Stimulated activated CD4-positive, alpha-beta T cell treated with anti-CD3 and anti-CD28 coated beads, Interleukin-1b, Interleukin-23, amount 100 ng/mL, for 4 hours (primary cell): ENCODE measurements around the gene U2SURP.

Experiments used
- DNase-seq, 2 donors: peaks; one replicate each; pipeline ENCODE4 v3.0.0-alpha.2; 2020; ENCODE audit warnings: low read depth in 2 of 2

Gene U2SURP

DNA sequence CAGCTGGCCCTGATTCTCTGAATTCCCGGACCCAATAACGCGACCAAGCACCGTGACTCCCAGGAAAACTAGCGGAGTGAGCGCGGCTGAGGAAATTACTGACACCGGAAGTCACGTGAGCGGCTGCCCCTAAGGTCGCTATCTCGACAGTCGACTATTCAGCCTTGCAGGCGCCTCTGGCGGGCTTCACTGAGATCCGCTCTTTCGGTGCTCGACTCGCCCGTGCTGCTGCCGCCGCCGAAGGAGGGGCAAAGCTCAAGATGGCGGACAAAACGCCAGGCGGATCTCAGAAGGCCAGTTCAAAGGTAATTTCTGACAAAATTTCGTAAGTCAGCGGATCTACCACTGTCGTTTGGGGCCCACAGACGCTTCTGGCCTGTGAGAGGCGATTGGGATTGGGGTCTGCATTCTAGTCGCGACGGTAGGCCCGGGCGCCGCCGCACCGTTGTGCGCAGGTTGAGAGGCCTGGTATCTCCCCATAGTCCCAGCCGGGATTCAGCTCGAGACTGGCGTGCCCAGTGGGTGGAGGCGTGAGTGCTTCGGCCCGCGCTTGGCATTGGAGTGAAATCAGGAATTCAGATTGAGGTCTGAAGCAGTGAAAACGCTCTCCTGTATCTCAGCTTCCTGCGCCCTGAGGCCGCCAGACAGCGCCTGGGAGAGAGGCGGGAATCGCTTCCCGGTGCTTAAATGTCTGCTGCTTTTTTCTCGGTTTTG lies at the start of gene U2SURP:
Gene U2SURP (plus strand): TSS at position 202 of the 714 bp plus-strand sequence. CDS start 59 bp downstream, at position 261.
- peak; percentile 74 to 83 for DNase-seq

GRCh38 chr3:142951794-142952193 lies 49.6 kb upstream of the U2SURP start:
- DNase-seq, result no peak

DNA sequence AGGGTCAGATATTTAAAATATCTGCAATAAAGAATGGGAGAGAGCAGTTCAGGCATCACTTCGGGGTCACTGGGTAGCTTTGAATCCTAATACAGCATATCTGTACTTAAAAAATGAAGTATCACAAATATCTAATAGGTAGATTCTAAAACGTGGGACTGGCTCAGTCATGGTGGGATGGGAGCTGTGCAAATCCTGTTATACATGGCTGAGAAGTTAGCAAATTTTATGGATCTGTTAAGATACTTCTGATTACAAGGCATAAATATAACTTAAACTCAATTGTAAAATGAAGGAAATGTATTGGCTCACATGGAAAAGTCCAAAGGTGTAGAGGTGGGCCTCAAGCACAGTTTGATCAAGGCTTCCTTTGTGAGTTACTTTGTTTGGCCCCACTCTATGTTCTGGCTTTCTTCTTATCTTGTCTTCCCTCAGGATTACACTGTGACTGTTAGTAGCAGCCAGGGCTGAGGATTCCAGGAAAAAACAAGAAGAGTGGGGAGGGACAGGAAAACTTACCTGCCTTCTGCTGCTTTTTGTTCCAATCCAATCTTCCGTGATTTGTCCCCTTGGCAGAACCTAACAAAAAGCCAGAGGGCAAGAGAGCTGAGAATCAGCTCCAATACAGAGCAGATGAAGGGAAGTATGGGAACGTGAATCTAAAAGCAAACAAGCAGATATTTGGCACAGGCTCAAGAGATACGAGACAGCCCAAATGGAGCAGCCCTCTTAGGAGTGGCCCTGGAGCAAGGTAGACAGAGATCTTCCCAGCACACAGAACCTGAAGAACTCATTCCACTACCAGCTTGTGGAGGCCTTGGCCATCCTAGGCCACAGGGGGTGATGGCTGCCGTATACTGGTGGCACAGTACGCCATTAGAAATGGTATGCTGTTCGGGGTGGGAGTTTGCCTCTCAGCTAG lies 48.8 kb upstream of the U2SURP start:
- no peak for DNase-seq

DNA sequence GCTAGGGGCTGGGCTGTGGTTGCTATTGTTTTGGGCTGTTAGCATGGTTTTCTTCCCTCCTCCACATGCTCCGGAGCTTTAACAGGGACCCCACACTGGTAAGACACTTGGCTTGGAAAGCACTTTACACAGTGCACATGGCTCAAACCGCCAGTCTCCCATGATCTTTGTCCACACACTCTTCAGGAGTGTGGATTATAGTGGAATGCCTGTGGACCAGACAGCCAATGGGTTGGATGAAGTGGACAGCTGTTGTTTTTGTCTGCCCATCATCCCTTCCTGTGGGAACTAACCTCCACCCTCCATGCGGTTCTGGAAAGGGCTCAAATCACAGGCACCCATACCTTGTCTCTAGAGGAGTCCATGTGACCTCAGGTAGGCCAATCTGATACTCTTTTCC lies 47.9 kb upstream of the U2SURP start:
- DNase-seq, result no peak

DNA sequence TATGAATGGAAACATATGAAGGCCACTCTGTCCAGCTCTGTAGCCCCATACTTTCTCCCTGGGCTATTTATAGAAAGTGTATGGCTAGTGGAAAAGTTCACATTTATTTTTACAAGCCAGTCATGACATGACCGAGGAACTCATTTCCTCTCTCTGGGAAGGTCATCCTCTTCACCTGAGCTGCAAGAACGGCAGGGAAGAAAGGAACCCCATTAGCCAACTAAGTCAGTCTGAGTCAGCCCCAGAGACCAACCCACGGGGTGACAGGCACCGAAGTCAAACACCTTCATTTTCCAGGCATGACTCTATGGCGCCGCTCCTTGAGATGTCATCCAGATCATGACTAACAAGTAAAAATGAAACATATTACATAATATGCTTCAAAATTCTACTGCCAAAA lies 42.7 kb upstream of the U2SURP start:
- DNase-seq, result no peak

- no peak for DNase-seq
Observed at GRCh38 chr3:142960322-142960850, 41.0 kb upstream of the U2SURP start.

GRCh38 chr3:142961539-142961938 lies 39.8 kb upstream of the U2SURP start:
- DNase-seq, result no peak

DNA sequence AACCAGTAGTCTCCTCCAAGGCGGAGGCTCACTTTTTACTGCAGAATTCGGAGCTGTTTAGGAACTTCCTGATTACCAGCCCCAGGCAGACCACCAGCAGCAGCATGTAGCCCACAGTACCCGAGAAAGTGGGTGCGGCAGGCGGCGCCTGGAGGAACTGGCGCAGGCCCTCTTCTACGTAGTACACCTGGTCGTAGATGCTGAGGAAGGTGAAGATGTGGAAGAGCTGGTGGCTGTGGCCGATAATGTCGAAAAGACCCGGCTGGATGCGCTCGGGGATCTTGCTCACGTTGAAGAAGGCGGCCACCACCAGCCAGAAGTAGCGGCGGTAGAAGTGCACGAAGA lies 39.2 kb upstream of the U2SURP start:
- DNase-seq, result no peak

DNA sequence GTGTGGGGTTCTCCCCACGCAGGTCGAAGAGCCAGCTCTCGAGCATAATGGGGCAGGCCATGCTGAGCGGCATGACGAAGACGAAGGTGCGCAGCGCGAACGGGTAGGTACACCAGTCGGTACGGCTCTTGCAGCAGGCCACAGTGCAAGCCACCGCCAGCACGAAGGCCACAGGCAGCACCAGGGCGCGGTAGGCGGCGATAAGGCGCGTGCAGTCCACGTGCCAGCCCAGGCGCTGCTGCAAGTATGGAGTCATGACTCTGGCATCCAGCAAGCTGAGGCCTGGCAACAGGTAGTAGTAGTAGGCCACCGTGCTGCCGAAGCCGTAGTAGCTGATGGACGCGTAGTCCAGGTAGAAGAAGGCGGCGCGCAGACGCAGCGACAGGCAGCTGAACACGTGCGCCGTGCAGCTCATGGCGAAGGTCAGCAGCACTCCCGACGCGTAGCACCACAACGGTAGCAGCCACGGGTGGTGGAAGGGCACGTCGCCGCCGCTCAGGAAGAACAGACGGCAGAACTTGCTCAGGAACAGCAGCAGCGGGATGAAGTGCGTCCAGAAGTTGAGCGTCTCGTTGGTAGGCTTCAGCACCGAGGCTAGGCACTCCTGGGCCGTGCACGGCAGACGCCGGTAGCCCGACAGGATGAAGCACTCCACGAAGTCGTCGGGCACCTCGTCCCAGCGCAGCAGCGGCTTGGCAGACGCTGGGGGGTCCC lies 38.7 kb upstream of the U2SURP start:
- no peak for DNase-seq

- no peak for DNase-seq
Observed at GRCh38 chr3:142963234-142963515, 38.2 kb upstream of the U2SURP start.

GRCh38 chr3:142963516-142964448 lies 37.6 kb upstream of the U2SURP start, which contains the start of gene PAQR9:
TSS of gene PAQR9 (minus strand) at chr3:142963674. CDS start at chr3:142963336, 338 bp downstream.
- DNase-seq, result no peak

DNA sequence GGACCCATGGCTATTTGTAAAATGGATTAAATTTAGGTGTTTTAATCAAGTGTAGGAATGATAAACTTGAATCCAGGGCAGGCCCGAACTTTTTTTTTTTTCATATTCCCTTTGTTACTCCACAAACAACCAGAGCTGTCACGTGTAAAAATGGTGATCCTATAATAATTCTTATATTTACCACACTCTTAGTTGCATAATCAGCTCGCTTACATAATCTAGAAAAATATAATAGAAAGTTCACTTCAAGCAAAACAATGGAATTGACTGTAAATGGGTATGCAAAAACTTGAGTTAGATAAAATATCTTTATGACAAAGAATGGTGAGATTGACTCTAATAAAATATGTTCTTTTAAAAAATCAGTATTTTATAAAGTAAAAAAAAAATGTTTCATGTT lies 35.8 kb upstream of the U2SURP start:
- no peak for DNase-seq

GRCh38 chr3:142966808-142967207 lies 34.6 kb upstream of the U2SURP start:
- DNase-seq, result no peak

GRCh38 chr3:142968319-142969025 lies 32.9 kb upstream of the U2SURP start:
- no peak for DNase-seq

DNA sequence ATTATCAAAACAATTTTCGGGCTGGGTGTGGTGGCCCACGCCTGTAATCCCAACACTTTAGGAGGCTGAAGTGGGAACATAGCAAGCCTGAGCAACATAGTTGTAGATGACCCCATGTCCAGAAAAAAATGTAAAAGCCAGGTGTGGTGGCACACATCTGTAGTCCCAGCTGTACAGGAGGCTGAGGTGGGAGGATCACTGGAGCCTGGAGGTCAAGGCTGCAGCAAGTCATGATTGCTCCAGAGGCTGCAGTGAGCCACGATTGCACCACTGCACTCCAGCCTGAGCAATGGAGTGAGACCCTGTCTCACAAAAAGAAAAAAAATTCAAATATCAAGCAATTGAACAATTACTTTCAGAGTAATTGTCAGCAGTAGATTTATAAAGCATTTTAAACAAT lies 29.9 kb upstream of the U2SURP start:
- no peak for DNase-seq

- no peak for DNase-seq
Observed at GRCh38 chr3:142972092-142972753, 29.1 kb upstream of the U2SURP start.

DNA sequence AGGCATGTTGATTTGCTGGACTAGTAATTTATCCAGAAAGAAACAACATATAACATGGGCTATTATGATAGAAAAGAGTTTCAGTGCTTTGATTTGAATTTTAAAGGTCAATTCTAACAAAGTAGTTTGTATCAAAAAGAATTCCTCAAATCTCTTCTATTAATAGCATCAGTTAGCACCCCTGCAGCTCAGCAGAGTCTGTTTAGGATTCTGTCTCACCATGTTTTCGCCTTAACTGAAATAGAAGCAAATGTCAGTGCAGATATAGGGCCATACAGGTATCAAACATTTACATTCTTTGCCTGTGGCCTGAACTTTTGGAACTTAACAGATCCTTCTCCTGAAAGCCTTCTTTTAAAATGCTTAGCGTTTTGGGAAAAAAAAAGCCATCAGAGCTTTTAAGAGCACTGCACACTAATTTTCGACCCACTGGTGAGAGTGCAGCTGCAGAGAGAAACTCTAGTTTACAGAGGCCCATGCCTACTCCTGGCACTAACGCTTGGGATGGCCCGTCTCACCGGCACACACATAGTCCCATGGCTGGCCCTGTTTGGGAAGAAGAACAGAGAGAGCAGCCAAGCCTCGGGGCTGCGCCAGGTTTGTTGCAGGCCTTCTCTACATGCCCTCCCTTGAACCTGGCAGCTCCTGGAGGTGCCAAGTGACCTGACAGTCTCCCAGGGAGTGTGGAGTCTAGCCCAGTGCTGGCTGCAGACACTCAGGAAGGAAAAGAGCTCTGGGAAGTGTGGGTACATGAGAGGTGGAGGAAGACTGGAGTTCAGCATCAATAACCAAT lies 28.0 kb upstream of the U2SURP start:
- no peak for DNase-seq

DNA sequence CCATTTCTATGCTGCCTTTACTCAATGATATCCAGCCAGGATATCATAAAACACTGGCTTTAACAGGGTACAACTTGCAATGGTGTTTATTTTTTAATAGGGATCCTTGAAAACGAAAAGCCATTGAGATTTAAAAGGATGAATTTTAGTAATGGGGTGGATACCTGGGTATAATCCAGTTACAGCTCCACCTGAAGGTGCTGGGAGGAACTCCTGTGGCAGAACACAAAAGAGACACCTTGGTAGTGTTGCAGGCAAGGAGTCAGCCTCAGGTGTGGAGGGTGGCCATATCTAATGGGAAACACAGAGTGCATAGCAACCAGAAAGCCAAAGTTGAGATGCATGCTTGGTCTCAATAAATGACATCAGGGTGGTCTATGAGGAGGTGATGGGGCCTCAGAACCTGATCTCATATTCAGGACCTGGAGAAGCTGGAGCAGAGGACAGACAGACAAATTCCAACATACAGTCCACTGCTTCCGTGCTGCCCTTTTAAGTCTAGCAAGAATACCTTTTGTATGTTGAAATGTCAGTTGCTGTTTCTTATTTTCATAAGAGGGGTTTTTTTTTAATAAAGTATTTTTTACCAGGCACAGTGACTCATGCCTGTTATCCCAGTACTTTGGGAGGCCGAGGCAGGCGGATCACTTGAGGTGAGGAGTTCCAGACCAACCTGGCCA lies 25.9 kb upstream of the U2SURP start:
- DNase-seq, result no peak
